DND-41 (cell line): ENCODE results near the gene HAUS5.

Experiments used
- ATAC-seq: fragments of 200-7000 bp; cut with Tn5 transposase; 3 replicates; pipeline ENCODE4 v1.9.1; 2021; ENCODE audit warnings: low read depth; ENCODE audit not compliant: insufficient read depth
- DNase-seq: peaks from one replicate; pipeline ENCODE4 v3.0.0-alpha.2; 2020
- H2AFZ ChIP-seq: 2 replicates; pipeline ENCODE4 v1.6.0; 2012; ENCODE audit warnings: low read depth, low read length
- H3K27ac ChIP-seq: 2 replicates; pipeline ENCODE4 v1.5.1; 2012; ENCODE audit warnings: low read length, inconsistent platforms
- H3K27me3 ChIP-seq: fragments of 200-600 bp; sonication (generic); 2 replicates; pipeline ENCODE4 v1.6.0; 2012; ENCODE audit warnings: low read length, mild to moderate bottlenecking, inconsistent platforms; ENCODE audit not compliant: insufficient read depth, poor library complexity
- H3K36me3 ChIP-seq: 2 replicates; pipeline ENCODE4 v1.5.1; 2012; ENCODE audit warnings: low read length, inconsistent platforms; ENCODE audit not compliant: insufficient read depth
- H3K4me1 ChIP-seq: 2 replicates; pipeline ENCODE4 v1.5.1; 2012; ENCODE audit warnings: mild to moderate bottlenecking, low read length; ENCODE audit not compliant: insufficient read depth
- H3K4me2 ChIP-seq: 2 replicates; pipeline ENCODE4 v1.6.0; 2012; ENCODE audit warnings: mild to moderate bottlenecking, moderate library complexity, low read length, inconsistent platforms; ENCODE audit not compliant: insufficient read depth
- H3K4me3 ChIP-seq, 2 experiments: fragments of 200-600 bp in 1 of 2; shearing (Covaris generic) in 1 of 2; 2 replicates each; pipeline ENCODE4 v1.5.1; 2012 to 2016; ENCODE audit warnings: inconsistent platforms in 2 of 2, low read length in 2 of 2, mild to moderate bottlenecking in 2 of 2, low read depth in 1 of 2, moderate library complexity in 1 of 2
- H3K79me2 ChIP-seq: 2 replicates; pipeline ENCODE4 v1.6.0; 2012; ENCODE audit warnings: low read length, inconsistent platforms; ENCODE audit not compliant: insufficient read depth
- H3K9ac ChIP-seq: 2 replicates; pipeline ENCODE4 v1.6.0; 2012; ENCODE audit warnings: low read depth, mild to moderate bottlenecking, inconsistent platforms, low read length, moderate library complexity
- H3K9me3 ChIP-seq: 2 replicates; pipeline ENCODE4 v1.5.1; 2012; ENCODE audit warnings: low read length, moderate library complexity, mild to moderate bottlenecking, inconsistent platforms; ENCODE audit not compliant: insufficient read depth, severe bottlenecking
- H4K20me1 ChIP-seq: 2 replicates; pipeline ENCODE4 v1.6.0; 2012; ENCODE audit warnings: low read length; ENCODE audit not compliant: insufficient read depth
- EZH2 ChIP-seq: IDR thresholded peaks from 3 replicates; pipeline ENCODE4 v1.6.1; 2012; ENCODE audit warnings: borderline replicate concordance, low read depth, mild to moderate bottlenecking, moderate library complexity, low read length, inconsistent platforms; ENCODE audit not compliant: severe bottlenecking
- TF ChIP-seq, protein P1 (sequence below): IDR thresholded peaks from 2 replicates; pipeline ENCODE4 v1.5.1; 2012; ENCODE audit warnings: borderline replicate concordance, low read length, moderate library complexity, mild to moderate bottlenecking; ENCODE audit not compliant: poor library complexity, severe bottlenecking; ENCODE audit errors: extremely low read depth

HAUS5 gene

DNA sequence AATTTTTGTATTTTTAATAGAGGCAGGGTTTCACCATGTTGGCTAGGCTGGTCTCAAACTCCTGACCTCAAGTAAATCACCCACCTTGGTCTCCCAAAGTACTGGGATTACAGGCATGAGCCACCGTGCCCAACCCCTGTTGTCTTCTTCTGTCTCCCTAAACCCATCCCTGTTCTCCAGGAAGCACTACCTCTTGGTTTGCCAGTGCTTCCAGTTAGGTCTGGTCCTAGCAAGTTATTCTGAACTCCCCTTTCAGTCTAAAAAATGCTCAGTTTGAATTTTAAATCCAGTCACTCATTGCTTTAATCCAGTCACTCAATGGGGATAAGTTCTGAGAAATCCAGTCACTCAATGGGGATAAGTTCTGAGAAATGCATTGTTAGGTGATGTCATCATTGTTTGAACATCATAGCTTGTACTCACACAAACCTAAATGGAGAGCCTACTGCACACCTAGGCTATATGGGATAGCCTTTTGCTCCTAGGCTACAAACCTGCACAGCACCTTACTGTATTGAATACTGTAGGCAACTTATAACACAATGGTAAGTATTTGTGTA lies 41.0 kb upstream of the HAUS5 start:
- no peaks in the 10 kb centered on the region for H3K4me1 ChIP-seq
- H3K4me2 ChIP-seq: no peak overlapping the region
- TF ChIP-seq, protein P1, sequence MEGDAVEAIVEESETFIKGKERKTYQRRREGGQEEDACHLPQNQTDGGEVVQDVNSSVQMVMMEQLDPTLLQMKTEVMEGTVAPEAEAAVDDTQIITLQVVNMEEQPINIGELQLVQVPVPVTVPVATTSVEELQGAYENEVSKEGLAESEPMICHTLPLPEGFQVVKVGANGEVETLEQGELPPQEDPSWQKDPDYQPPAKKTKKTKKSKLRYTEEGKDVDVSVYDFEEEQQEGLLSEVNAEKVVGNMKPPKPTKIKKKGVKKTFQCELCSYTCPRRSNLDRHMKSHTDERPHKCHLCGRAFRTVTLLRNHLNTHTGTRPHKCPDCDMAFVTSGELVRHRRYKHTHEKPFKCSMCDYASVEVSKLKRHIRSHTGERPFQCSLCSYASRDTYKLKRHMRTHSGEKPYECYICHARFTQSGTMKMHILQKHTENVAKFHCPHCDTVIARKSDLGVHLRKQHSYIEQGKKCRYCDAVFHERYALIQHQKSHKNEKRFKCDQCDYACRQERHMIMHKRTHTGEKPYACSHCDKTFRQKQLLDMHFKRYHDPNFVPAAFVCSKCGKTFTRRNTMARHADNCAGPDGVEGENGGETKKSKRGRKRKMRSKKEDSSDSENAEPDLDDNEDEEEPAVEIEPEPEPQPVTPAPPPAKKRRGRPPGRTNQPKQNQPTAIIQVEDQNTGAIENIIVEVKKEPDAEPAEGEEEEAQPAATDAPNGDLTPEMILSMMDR: no peak
- no peak overlapping the region for H3K9ac ChIP-seq
- no peaks in the 10 kb centered on the region for H3K36me3 ChIP-seq
- H3K27me3 ChIP-seq: no peaks in the 10 kb centered on the region
- no peaks in the 10 kb centered on the region for H4K20me1 ChIP-seq
- H3K27ac ChIP-seq: no peak overlapping the region
- H3K9me3 ChIP-seq: peaks cover 10% of the 10 kb centered on the region
- H3K4me3 ChIP-seq: no peak overlapping the region
- H2AFZ ChIP-seq: no peak overlapping the region
- H3K79me2 ChIP-seq: no peaks in the 10 kb centered on the region
- DNase-seq: no peak
- ATAC-seq: no peak

DNA sequence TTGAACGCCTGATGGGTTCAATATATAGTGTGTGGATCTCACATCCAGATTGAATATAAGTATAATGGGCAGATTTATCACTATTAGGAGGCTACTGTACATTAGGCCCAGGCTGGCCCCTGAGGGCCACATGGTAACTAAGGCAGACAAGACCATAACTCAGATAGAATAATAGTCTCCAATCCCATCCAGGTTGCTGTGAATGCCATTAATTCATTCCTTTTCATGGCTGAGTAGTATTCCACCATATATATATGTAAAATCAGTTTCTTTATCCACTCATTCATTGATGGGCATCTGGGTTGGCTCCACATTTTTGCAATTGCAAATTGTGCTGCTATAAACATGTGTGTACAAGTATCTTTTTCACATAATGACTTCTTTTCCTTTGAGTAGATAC lies 34.6 kb upstream of the HAUS5 start:
- no peaks in the 10 kb centered on the region for H3K36me3 ChIP-seq

DNA sequence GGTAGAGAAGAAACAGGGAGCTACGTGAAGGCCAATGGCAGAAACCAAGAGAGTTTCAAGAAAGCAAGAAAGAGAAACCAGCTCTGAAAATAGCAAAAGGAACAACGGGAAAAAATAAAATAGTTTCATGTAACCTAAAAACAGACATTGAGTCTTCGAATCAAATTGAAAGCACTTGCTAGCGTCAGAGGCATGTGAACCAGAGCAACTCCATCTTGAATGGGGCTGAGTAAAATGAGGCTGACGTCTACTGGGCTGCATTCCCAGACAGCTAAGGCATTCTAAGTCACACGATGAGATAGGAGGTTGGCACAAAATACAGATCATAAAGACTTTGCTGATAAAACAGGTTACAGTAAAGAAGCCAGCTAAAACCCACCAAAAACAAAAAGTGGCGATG lies 33.8 kb upstream of the HAUS5 start:
- H3K4me2 ChIP-seq: no peak overlapping the region

More for the DNA sequence above, 34.6 kb upstream of the HAUS5 start:
- no peak overlapping the region for H3K9ac ChIP-seq
- TF ChIP-seq, protein P1: no peak
- no peak for TF ChIP-seq EZH2
- no peak overlapping the region for H3K4me2 ChIP-seq
- H3K27me3 ChIP-seq: no peaks in the 10 kb centered on the region
- H3K4me3 ChIP-seq: no peak overlapping the region
- ATAC-seq: no peak
- no peak for DNase-seq
- H3K79me2 ChIP-seq: no peaks in the 10 kb centered on the region
- H4K20me1 ChIP-seq: no peaks in the 10 kb centered on the region
- no peak overlapping the region for H3K27ac ChIP-seq
- H2AFZ ChIP-seq: no peak overlapping the region
- peaks cover 19% of the 10 kb centered on the region for H3K9me3 ChIP-seq
- no peaks in the 10 kb centered on the region for H3K4me1 ChIP-seq

More for the DNA sequence above, 33.8 kb upstream of the HAUS5 start:
- H3K4me1 ChIP-seq: no peaks in the 10 kb centered on the region
- no peak overlapping the region for H3K27ac ChIP-seq
- H3K36me3 ChIP-seq: no peaks in the 10 kb centered on the region
- no peaks in the 10 kb centered on the region for H3K27me3 ChIP-seq
- H3K9ac ChIP-seq: no peak overlapping the region
- ATAC-seq (no peak), DNase-seq (no peak)
- TF ChIP-seq EZH2: no peak
- TF ChIP-seq, protein P1: no peak
- no peak overlapping the region for H2AFZ ChIP-seq
- no peak overlapping the region for H3K4me3 ChIP-seq
- H4K20me1 ChIP-seq: no peaks in the 10 kb centered on the region
- H3K79me2 ChIP-seq: no peaks in the 10 kb centered on the region
- H3K9me3 ChIP-seq: peaks cover 19% of the 10 kb centered on the region
